GM18867 (cell line): ENCODE measurements around the gene MRM2.
A peak's percentile ranks its signal among the peaks of the same experiment; 100 is the strongest.
"Not testable (repeated sequence)": the region's sequence is repeated elsewhere in the genome, so short reads cannot be mapped to it uniquely, and the experiment has no call there.

Source experiments
- ATAC-seq: cut with Tn5 transposase; IDR thresholded peaks from one replicate; pipeline ENCODE4 v1.9.1; 2021; ENCODE audit warnings: mild to moderate bottlenecking, moderate library complexity; ENCODE audit not compliant: unreplicated experiment

The MRM2 gene

DNA sequence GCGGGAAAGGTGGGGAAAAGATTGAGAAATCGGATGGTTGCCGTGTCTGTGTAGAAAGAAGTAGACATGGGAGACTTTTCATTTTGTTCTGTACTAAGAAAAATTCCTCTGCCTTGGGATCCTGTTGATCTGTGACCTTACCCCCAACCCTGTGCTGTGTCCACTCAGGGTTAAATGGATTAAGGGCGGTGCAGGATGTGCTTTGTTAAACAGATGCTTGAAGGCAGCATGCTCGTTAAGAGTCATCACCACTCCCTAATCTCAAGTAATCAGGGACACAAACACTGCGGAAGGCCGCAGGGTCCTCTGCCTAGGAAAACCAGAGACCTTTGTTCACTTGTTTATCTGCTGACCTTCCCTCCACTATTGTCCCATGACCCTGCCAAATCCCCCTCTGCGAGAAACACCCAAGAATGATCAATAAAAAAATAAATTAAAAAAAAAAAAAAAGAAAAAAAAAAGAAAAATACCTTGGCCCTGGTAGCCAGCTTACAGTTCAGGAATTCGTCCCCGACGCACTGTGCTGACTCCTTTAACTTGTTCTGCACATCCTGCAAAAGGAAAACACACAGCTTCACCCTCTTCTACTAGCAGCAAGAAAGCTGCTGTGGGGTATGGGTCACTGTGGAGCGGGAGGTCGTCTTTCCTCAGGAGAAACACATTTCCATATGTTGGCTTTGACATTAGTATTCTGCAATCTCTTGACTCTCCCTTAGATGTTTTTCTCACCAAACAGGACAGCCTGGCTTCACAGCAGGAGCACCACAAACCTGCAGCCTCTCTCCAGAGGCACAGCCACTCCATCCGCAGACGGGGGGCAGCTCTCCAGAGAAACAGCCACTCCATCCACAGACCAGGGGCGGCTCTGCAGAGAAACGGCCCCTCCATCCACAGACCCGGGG, 27.3 kb upstream of the MRM2 start:
- ATAC-seq = not testable (repeated sequence)

DNA sequence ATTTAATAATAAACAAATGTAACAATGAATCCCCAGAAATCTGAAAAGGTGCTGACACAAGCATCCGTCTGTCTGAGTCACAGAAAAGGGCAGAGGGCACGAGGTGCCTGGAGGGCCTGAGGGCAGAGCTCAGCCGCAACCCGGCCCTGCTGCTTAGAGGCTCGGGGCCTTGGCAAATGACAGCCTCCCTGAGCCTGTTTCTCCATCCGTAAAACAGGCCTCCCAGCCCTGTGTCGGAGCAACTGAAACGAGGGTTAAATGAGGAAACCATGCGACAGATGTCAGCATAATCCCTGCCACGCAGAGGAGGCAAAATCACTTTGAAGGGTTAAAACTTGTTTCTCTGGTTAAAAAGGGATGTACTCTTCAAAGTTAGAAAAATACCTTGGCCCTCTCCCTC, 24.9 kb upstream of the MRM2 start:
- ATAC-seq = no peak

DNA sequence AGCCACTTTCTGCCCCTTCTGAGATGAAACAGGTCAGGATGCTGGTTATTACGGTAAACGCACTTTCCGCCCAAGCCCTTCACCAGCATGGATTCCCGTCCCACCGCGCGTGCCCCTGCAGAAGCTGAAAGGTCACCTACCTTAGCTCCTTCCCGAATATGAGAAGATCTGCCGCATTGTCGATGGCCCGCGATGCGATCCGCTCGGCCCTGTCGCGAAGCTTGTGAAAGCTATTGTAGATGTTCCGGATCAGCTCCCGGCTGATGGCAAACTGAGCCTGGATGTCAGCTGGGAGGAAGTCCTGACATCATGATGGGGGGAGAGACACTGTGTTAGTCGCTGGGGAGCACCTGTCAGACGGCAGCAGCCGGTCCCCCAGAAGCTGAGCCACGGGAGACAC, 22.2 kb upstream of the MRM2 start:
- no peak for ATAC-seq

DNA sequence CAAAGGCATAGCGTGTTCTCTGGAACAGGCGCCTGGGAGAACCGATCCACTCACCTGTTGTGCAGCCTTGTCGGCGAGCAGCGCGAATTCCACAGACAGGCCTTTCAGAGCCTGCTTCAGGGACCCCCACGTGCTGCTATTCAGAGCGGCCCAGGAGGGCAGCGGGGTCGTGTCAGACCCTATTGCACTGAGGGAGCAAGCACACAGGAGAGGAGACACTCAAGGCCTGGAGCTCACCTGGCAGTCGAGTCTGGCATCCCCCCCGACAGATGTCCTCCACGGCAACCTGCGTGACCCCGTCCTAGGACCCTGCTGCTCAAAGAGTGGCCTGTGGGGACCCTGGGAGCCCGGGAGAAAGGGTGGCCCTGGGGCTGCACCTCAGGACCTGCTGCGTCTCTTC, 21.2 kb upstream of the MRM2 start:
- no peak for ATAC-seq

DNA sequence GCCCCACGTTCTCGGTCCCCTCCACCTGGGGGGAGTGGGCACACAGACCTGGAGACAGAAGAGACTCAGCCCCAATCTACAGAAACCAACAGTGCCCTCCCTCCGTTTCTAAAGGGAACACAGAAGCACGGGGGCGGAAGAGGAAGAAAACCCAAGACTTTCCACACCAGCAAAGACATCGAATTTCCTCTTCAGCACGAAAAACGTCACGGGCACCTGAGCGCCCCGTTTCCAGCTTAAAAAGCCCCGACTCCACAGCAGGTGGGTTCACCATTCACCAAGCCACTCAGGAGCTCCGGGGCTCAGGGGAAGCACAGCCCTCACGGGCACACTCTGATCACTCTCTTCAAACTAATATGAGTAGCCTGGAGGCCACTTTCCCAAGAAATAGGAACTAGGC, 19.6 kb upstream of the MRM2 start:
- ATAC-seq = no peak

DNA sequence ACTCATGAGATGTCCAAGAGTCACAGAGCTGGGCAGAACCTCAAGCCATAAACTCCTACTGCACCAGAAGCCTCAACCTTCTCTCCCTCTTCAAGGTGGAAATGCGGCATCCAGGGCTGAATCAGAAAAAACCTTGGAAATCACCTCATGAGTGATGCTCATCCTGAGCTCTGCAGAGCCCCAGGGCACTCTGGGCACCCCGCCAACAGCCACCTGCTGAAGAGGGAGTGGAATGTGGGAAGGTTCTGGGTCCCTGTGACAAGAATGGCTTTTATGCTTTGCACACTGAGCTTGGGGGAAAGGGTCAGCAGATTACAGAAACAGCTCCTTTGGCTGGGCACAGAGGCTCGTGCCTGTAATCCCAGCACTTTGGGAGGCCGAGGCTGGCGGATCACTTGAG, 18.8 kb upstream of the MRM2 start:
- ATAC-seq = no peak

DNA sequence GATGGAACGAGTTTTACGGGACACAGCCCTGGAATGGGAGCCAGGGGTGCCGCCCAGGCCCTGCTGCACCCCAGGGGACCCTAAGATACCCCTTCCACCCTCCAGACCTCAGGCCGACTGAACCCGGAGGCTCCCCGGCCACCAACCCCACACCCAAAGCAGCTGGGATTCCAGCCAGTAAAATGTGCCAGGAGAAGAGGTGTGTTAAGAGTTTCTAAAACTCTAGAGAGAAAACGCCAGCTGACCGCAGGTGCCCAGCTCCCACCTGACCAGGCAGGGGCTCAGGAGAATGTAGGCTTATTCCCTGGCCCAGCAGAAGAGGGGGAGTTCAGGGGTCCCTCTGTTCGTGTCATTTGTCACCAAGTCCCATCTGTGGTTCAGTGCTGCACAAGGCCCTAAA, 17.5 kb upstream of the MRM2 start:
- ATAC-seq = no peak

DNA sequence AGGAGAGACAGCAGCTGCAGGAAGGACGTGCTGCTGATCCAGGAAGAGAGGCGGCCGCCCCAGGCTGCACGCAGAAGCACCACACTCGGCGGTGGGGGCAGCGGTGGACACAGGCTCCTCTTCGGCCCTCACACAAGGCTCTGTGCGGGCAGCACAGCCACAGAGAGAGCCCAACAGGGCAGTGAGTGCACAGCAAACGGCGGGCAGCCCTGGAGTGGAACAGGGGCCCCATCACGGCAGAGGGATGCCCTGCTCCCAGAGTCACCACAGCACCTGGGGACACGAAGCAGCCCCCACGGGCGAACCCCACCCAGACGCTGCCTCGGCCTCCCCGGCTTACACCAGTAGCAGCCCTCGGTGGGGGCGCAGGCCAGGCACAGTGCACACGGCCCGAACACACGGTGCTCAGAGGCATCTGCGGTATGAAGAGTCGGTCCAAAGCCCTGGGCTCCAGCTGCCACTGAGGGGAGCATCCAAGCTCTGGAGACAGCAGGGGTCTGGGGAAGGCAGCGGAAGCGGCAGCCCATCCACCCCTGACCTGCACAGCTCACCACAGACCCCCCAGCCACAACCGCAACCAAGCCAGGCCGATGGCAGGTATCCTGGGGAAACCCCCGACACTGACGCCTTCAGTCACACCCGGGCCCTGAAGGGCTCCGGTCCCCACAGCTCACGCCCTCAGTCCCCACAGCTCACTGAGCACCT, 16.8 kb upstream of the MRM2 start:
- peak; percentile 65 for ATAC-seq

DNA sequence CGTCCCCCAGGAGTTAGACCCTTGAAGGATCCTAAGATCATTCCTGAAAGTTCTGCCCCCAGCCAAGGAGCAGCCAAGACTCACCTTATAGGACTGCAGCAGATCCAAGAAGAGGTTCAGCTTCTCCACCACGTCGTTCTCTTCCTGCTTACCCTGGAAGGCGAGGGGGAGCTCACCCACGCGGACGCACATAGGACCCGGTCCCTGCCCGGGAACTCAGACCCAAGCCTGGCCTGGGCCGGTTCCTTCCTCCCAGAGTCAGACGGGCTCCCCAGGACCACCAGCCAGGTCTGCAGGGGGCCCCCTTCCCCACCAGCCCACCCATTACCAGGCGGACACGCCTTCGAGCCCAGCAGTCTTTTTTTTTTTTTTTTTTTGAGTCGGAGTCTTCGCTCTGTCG, 15.6 kb upstream of the MRM2 start:
- no peak for ATAC-seq

DNA sequence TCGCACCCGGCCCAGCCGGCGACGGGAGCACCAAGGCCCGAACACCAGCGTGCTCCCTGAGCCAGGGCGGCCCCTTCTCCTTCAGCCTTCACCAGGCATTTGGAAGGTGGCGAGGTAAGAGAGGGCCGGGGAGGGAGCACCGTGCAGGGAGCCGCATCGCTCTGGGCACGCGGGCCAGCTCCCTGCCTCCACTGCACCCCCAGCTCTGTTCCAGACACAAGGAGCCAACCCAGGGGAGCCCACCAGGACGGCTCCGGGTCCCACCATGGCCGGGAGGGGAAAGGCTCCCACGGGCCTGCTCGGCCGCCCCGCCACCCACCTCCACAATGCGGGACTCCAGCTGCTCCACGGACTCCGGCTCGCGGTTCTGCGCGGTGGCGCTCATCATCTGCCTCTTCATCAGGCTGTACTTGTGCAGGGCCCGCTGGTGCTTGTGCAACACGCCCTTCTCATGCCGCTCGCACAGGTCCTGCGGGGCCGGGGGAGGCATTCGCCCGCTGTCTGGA, 15.1 kb upstream of the MRM2 start:
- ATAC-seq = no peak

DNA sequence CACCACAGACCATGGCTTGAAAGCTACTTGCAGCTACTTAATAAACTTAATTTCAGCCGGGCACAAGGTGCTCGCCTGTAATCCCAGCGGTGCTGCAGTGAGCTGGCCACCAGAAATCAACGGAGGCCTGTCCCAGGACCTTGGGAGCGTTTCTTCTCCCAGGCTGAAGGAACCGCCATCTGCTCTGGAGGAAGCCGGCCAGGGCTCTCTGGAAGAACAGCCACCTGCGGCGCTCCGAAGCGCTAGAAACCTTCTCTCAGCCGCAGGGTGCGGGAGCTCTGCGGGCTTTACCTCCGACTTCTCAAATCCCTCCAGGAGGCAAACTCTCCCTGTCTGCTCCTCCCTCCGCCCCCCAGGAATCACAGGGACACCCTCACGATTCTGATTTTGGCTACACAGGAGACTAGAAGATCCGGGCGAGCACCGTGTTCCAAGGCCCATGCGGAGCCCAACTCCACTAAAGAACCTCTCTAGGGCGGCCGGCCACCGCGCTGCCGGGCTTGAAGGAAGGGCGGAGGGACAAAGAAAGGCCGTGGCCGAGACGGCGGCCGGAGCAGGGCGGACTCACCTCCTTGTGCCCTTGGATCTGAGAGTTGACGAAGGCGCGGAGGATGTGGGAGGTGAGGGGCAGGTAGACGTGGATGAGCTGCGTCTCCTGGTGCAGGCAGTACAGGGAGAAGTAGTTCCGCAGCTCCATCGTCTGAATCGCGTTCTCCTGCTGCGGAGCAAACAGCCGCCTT, 14.5 kb upstream of the MRM2 start:
- ATAC-seq = no peak

DNA sequence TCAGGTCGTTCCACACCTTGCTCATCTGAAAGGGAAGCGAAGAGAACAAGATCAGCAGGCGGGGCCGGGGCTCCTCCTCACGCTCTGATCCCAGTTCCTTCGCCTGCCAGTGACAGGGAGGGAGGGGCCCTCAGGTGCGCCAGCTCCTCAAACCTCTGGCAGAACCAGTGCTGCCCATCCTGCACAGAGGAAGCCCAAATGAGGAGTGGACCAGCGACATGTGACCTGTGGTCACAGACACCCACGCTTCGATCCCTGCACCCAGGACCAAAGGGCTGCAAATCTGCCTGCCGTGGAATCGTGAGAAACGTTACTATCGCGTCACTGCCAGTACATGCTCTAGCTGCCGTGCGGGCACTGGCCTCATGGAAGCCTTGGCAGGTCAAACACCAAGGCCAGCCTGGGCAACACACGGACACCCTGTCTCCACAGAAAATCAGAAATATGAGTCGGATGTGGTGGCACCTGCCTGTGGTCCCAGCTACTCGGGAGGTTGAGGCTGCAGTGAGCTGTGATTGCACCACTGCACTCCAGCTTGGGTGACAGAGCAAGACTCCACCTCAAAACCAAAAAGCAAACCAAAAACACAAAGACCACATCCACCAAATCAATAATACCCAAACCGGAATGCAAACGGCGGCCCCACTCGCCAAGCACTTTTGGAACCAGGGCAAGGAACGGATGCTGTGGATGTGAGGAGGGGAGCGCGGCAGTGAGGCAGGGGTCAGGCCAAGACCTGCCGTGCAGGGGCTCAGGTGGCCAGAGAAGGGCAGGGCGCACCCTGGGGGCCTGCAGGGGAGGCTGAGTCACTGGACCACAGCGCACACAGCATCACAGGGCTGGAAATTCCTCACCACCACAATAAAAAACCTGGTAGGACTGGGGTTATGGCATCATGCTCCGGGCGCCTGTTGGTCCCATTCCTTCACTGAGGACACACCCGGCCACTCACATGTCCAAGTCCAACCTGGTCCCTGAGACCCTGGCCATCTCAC, 13.4 kb upstream of the MRM2 start:
- no peak for ATAC-seq

DNA sequence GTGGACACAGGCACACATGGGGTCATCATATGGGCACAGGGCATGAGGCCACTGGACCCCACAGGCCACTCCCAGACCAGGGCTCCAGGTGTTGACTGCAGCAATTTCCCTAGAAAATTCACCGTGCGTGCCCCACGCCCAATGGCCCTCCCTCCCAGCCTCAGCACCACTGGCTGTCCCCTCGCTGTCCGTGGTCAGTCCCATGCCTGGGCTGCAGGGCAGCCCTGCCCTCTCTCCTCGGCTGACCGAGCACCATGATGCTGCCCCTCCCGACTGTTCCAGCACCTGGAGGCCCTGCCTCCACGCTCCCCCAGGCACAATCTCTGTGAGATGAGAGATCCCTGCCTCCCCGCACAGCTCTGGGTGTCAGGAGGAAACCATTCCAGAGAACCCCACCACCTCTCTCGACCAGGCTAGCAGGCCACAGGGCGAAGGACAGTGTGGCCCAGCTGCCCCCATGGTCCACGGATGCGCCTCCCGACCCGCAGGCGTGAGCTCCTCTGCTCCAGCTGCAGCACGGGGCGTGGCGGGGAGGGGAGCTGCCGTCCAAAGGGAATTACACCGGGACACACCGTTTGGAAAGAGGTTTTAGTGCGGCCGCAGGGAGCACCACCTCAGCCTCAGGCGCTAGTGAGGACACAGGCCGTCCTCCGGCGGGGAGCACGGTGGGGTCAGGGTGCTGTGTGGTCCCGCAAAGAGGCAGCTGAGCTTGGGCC, 12.6 kb upstream of the MRM2 start:
- no peak for ATAC-seq

DNA sequence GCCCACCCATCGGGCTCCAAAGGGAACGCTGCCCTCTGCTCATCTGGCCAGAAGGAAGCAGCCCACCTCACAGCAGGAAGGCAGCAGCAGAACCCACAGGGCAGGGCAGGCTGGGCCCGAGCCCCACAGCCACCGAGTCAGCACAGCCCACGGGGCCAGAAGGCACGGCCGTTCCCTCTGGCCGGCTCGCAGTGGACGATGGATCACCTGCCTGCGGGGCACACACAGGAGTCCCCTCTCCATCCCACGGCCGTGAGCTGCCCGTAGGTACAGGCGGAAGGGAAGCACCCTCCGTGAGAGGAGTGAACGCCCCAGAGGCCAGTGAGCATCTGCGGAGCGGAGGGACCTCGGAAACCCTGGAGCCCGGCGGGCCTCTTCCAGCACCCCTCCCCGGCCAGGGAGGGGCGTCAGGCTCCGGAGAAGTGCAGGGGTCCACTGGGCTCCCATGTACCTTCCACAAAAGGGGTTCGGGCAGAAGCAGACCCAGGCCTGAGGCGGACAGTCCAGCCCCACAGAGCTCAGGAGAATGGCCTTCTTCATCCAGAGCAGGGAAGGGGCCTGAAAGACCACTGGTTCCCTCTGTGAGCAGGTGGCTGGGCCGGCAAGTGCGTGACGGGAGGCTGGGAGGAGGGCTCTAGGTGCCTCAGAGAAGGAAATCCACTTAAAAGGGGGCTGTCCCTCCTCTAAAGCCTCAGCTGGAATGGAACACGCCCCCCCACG, 11.7 kb upstream of the MRM2 start:
- no peak for ATAC-seq

DNA sequence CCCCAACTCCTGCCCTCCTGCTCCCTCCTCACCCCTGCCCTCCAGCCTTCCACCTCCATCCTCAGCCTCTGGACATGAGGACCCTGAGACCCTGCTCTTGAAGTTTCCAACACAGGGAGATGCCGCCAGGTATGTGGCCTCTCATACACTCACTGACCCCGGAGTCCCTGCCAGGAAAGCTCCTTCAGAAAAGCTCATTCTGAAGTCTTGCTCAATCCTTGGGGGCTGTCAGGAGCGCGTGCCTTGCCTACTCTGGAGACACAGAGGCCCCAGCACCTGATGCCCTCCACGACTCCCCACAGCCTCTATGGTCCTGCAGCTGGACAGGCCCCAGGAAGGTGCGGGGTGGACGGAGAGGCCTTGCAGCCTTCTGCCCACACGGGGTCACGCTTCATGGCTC, 11.0 kb upstream of the MRM2 start:
- no peak for ATAC-seq

DNA sequence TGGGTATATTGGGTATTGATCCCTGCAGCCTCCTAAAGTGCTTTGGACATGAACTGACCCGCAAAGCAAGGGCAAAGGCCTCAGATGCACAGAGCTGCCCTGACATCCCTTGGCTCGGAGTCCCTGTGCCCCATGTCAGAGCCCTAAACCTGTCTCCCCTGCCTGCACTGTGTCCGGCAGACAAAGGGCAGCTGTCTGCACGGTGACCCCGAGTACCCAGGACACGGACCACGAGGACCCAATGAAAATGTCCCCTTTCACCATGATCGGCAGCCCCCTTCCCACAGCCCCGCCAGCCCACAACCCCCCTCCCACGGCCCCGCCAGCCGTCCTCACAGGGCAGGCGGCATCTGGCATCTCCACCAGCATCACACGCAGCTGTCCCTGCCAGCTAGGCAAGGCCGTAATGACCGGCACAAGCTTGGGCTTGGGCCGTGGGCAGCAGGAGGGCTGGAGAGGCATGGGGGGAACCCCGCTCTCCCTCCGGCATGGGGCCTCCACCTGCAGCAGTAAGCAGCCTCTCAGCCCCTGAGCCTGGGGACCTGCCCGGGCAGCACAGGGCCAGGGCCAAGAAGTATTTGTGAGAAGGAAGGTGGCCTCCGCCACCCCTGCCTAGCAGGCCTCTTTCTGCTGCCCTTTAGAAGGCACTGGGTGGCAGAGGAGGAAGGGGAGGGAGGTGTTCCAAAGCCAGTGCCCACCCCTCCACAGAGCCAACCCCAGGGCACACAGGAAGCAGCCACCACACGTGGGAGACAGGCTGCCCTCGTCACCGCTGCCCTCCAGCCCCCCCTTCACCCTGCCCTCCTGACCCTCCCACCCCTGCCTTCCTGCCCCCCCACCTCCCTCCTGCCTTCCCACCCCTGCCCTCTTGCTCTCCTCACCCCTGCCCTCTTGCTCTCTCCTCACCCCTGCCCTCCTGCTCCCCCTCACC, 10.1 kb upstream of the MRM2 start:
- ATAC-seq = no peak

DNA sequence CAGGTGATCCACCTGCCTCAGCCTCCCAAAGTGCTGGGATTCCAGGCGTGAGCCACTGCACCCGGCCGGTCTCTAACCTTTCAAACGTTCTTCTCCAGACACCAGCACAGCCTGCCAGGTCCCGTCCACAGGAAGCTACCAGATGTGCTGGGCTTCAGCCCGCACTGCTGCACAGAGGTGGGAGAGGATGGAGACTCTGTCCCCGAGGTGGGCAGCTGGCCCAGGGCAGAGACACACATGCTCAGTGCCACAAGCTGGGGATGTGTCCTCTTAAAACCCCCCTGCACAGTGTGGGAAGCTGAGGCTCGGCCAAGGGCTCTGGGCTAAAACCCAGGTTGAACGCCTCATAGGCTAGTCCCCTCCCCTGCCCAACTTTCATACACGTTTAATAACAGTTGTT, 9.4 kb upstream of the MRM2 start:
- ATAC-seq = no peak

DNA sequence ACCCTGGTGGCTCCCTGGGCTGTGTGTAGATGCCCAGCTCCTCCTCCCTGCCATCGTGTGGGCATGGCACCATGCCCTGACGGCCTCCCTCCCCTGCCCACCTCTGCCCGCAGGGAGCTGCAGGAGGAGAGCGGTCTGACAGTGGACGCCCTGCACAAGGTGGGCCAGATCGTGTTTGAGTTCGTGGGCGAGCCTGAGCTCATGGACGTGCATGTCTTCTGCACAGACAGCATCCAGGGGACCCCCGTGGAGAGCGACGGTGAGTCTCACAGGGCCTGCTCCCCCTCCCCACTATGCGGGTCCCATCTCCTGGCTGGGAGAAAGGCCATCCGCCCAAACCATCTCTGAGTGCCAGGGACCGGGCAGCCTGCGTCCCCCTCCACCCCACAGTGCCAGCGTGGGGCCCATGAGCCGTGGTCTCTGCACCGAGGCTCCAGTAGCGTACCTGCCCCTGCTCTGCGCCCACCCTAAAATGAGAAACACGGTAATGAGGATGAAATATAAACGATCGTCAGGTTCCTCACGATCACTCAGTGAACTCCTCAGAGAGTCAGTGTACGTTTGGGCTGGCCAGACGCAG, 7.8 kb upstream of the MRM2 start:
- ATAC-seq = no peak
